Stomach (tissue), 4 donors: ENCODE results near the gene NAALADL2.

ENCODE experiments used
- CTCF ChIP-seq, 7 experiments: fragments of 450-650 bp in 4 of 7; fragments of 200-600 bp in 3 of 7; sonication (generic) in 3 of 7; IDR thresholded peaks; one replicate each; pipeline ENCODE4 v1.5.1; 2016 to 2019; ENCODE audit warnings: antibody characterized with exemption in 7 of 7, control low read depth in 2 of 7, mild to moderate bottlenecking in 1 of 7
- EP300 ChIP-seq: sonication (generic); formaldehyde crosslinking; IDR thresholded peaks from one replicate; pipeline ENCODE4 v1.6.1; 2017; ENCODE audit warnings: antibody characterized with exemption
- POLR2A ChIP-seq, 4 donors: fragments of 450-650 bp; IDR thresholded peaks; one replicate each; pipeline ENCODE4 v1.6.1; 2016; ENCODE audit warnings: antibody characterized with exemption in 4 of 4, control low read depth in 2 of 4, mild to moderate bottlenecking in 1 of 4, moderate library complexity in 1 of 4
- POLR2AphosphoS5 ChIP-seq, 3 donors: sonication (generic); formaldehyde crosslinking; IDR thresholded peaks; one replicate each; pipeline ENCODE4 v1.6.1; 2016; ENCODE audit warnings: antibody characterized with exemption in 3 of 3

- TF ChIP-seq CTCF (IDR thresholded peaks at IDR 0.05) (no peak), POLR2AphosphoS5 (IDR thresholded peaks at IDR 0.05) (no peak), POLR2A (IDR thresholded peaks at IDR 0.05) (no peak), EP300 (no peak)
Measured at GRCh38 chr3:174938102-174938501, 79.0 kb downstream of the NAALADL2 start.
